Right atrium auricular region (tissue), 2 donors: ENCODE measurements around the gene PTPRN2. TPM values are rescaled to one million over a fixed set of nuclear protein-coding genes. Genes with fewer than 3 reads are reported as not detected.

Source experiments
- DNase-seq: peaks from one replicate; pipeline ENCODE4 v3.0.0-alpha.2; 2019; ENCODE audit warnings: low spot score
- H3K27ac ChIP-seq, 2 donors: fragments of 200-600 bp; sonication (generic); 1 replicate in 1 of 2; 2 replicates in 1 of 2; pipeline ENCODE4 v1.5.1; 2016 to 2019
- H3K27me3 ChIP-seq, 2 donors: fragments of 200-600 bp; sonication (generic); one replicate each; pipeline versions ENCODE4 v1.5.1 to v1.6.0; 2017 to 2019
- H3K36me3 ChIP-seq: fragments of 200-600 bp; sonication (generic); one replicate; pipeline ENCODE4 v1.5.1; 2016
- H3K4me1 ChIP-seq, 2 donors: fragments of 200-600 bp; sonication (generic); one replicate each; pipeline versions ENCODE4 v1.5.1 to v1.6.0; 2017 to 2019
- H3K4me3 ChIP-seq, 2 donors: fragments of 200-600 bp; sonication (generic); 1 replicate in 1 of 2; 2 replicates in 1 of 2; pipeline ENCODE4 v1.5.1; 2017 to 2019; ENCODE audit warnings: mild to moderate bottlenecking in 1 of 2, moderate library complexity in 1 of 2
- H3K9me3 ChIP-seq, 2 donors: fragments of 200-600 bp; sonication (generic); one replicate each; pipeline ENCODE4 v1.5.1; 2019
- total RNA-seq, 2 donors: library from RNA; depleted of rRNA; stranded (reverse); fragments of >200 nt; gene quantifications; one replicate each; pipeline ENCODE4 v1.1.0, GENCODE V29; 2016
- TF ChIP-seq, protein P1 (sequence below), 2 donors: fragments of 200-600 bp; sonication (generic); IDR thresholded peaks; one replicate each; pipeline ENCODE4 v1.5.1; 2019; ENCODE audit warnings: antibody characterized with exemption in 2 of 2

The PTPRN2 gene
- total RNA-seq, 2 donors from 2014 or later, result 2.6 to 2.7 TPM

DNA sequence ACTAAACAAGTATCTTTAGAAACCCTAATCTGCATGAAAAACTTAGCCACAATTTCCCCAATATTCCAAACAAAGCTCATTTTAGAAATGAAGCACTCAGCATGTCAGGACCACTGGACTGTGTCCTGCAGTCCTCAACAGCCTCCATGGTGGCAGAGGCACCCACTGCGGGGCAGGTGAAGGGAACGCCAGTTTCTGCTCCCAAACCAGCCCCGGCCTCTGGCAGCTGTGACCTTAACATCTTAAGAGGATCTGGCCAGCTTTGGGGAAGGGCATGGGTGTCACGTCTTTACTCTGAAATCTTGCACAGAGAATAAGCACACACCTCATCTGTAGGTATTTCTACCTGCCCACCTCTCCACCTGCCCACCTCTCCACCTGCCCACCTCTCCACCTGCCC is 988.1 kb downstream of the PTPRN2 start:
- H3K27ac ChIP-seq, result no peak overlapping the region
- no peaks in the 10 kb centered on the region for H3K27me3 ChIP-seq
- no peaks in the 10 kb centered on the region for H3K9me3 ChIP-seq
- H3K36me3 ChIP-seq, result no peaks in the 10 kb centered on the region
- TF ChIP-seq, protein P1, sequence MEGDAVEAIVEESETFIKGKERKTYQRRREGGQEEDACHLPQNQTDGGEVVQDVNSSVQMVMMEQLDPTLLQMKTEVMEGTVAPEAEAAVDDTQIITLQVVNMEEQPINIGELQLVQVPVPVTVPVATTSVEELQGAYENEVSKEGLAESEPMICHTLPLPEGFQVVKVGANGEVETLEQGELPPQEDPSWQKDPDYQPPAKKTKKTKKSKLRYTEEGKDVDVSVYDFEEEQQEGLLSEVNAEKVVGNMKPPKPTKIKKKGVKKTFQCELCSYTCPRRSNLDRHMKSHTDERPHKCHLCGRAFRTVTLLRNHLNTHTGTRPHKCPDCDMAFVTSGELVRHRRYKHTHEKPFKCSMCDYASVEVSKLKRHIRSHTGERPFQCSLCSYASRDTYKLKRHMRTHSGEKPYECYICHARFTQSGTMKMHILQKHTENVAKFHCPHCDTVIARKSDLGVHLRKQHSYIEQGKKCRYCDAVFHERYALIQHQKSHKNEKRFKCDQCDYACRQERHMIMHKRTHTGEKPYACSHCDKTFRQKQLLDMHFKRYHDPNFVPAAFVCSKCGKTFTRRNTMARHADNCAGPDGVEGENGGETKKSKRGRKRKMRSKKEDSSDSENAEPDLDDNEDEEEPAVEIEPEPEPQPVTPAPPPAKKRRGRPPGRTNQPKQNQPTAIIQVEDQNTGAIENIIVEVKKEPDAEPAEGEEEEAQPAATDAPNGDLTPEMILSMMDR (IDR thresholded peaks at IDR 0.05), result no peak
- no peak for DNase-seq
- H3K4me1 ChIP-seq, result no peaks in the 10 kb centered on the region
- H3K4me3 ChIP-seq, result no peak overlapping the region

DNA sequence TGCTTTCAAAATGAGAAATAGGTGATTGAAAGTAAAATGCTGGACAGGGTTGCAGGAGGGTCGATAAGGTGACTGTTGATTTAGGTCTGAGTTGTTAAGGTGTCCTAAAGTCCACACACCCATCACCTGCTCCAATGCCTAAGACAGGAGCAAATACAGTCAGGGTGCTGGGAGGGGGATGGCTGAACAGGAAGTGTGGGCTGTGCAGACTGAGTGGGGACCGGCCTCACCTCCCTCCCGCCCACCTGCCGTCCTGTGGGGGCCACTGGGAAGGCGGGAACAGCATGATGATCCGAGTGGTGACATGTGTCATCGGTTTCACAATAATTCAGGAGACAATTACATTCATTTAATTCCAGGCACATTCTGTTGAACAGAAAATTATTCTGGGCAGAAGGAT is 990.1 kb downstream of the PTPRN2 start:
- H3K4me1 ChIP-seq, result no peaks in the 10 kb centered on the region
- TF ChIP-seq, protein P1 (IDR thresholded peaks at IDR 0.05), result no peak
- no peaks in the 10 kb centered on the region for H3K36me3 ChIP-seq
- no peaks in the 10 kb centered on the region for H3K9me3 ChIP-seq
- H3K4me3 ChIP-seq, result no peak overlapping the region
- no peaks in the 10 kb centered on the region for H3K27me3 ChIP-seq
- DNase-seq, result no peak
- H3K27ac ChIP-seq, result no peak overlapping the region

DNA sequence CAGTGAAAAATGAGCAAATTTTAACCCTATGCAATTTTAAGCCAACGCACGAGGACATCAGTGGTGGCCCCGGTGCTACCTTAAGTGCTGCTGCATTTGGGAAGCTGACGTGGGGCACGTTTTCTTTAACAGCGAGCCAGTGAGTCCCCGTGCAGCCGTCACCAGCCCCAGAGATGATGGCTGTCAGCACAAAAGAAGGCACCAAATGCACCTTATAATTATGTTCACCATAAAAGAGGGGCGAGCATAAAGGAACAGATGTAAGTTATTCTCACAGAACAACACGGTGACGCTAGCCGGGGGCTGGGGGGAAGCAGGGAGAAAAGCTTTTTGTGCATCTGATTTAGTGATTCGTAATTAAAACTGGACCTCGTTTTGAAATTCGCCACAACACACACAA is 990.7 kb downstream of the PTPRN2 start:
- H3K36me3 ChIP-seq, result no peaks in the 10 kb centered on the region
- no peaks in the 10 kb centered on the region for H3K4me1 ChIP-seq
- no peak overlapping the region for H3K27ac ChIP-seq
- H3K9me3 ChIP-seq, result no peaks in the 10 kb centered on the region
- H3K4me3 ChIP-seq, result no peak overlapping the region
- H3K27me3 ChIP-seq, result no peaks in the 10 kb centered on the region
- TF ChIP-seq, protein P1 (IDR thresholded peaks at IDR 0.05), result no peak
- no peak for DNase-seq

GRCh38 chr7:157596471-157596870 is 991.2 kb downstream of the PTPRN2 start:
- DNase-seq, result no peak
- Histone ChIP-seq H3K4me3 (no peak overlapping the region), H3K4me1 (no peaks in the 10 kb centered on the region), H3K27me3 (no peaks in the 10 kb centered on the region), H3K9me3 (no peaks in the 10 kb centered on the region), H3K36me3 (no peaks in the 10 kb centered on the region), H3K27ac (no peak overlapping the region)
- TF ChIP-seq, protein P1 (IDR thresholded peaks at IDR 0.05), result no peak

- no peak for DNase-seq
- Histone ChIP-seq H3K4me3 (no peak overlapping the region), H3K4me1 (no peaks in the 10 kb centered on the region), H3K9me3 (no peaks in the 10 kb centered on the region), H3K27me3 (no peaks in the 10 kb centered on the region), H3K27ac (no peak overlapping the region), H3K36me3 (no peaks in the 10 kb centered on the region)
- TF ChIP-seq, protein P1 (IDR thresholded peaks at IDR 0.05), result no peak
Observed at GRCh38 chr7:157596026-157596425, 991.6 kb downstream of the PTPRN2 start.

DNA sequence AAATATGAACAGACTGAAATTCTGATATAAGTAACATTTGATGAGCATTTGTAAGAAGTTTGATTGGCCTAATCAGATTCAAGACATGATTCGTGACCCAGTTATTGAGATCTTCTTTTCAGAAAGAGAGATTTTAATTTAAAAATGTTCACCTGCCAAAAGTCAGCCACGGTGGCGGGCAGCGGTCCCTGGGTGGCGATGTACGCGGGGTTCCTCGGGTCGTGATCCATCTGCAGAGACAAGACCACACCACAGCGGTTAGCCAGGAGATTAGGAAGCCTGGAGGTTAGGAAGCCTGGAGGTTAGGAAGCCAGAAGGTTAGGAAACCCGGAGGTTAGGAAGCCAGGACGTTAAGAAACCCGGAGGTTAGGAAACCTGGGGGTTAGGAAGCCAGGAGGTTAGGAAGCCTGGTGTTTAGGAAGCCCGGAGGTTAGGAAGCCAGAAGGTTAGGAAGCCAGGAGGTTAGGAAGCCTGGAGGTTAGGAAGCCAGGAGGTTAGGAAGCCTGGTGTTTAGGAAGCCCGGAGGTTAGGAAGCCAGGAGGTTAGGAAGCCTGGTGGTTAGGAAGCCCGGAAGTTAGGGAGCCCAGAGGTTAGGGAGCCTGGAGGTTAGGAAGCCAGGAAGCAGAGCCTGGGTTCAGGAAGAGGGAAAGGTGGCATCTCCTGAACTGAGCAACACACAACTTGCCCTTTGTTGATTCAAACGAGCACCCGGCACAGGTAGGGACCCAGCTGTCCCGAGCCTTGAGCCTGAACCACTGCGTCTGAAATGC is 992.4 kb downstream of the PTPRN2 start:
- no peak for DNase-seq
- TF ChIP-seq, protein P1 (IDR thresholded peaks at IDR 0.05), result no peak
- no peaks in the 10 kb centered on the region for H3K4me1 ChIP-seq
- H3K27ac ChIP-seq, result no peak overlapping the region
- no peak overlapping the region for H3K4me3 ChIP-seq
- H3K9me3 ChIP-seq, result no peaks in the 10 kb centered on the region
- H3K36me3 ChIP-seq, result no peaks in the 10 kb centered on the region
- H3K27me3 ChIP-seq, result no peaks in the 10 kb centered on the region
